Glutamatergic neuron (in vitro differentiated cells): ENCODE results near the gene CDCA5. TPM values are rescaled to one million over a fixed set of nuclear protein-coding genes. Genes with fewer than 3 reads are reported as not detected.

Experiments
- DNase-seq: peaks from one replicate; pipeline ENCODE4 v3.0.0; 2022
- H3K27ac Mint-ChIP-seq: one replicate; pipeline ENCODE4 v1.8.0; 2020; ENCODE audit warnings: mild to moderate bottlenecking, mixed read lengths, inconsistent platforms; ENCODE audit not compliant: unreplicated experiment
- H3K27me3 Mint-ChIP-seq: one replicate; pipeline ENCODE4 v1.8.0; 2020; ENCODE audit warnings: mild to moderate bottlenecking, moderate library complexity, mixed read lengths, inconsistent platforms; ENCODE audit not compliant: unreplicated experiment
- H3K36me3 Mint-ChIP-seq: one replicate; pipeline ENCODE4 v1.8.0; 2020; ENCODE audit warnings: mild to moderate bottlenecking, mixed read lengths, inconsistent platforms; ENCODE audit not compliant: unreplicated experiment
- H3K4me1 Mint-ChIP-seq: one replicate; pipeline ENCODE4 v1.8.0; 2020; ENCODE audit warnings: mild to moderate bottlenecking, low read depth, mixed read lengths, inconsistent platforms; ENCODE audit not compliant: unreplicated experiment
- H3K4me3 Mint-ChIP-seq: one replicate; pipeline ENCODE4 v1.8.0; 2020; ENCODE audit warnings: mild to moderate bottlenecking, mixed read lengths, inconsistent platforms; ENCODE audit not compliant: unreplicated experiment
- H3K9me3 Mint-ChIP-seq: one replicate; pipeline ENCODE4 v1.8.0; 2020; ENCODE audit warnings: mild to moderate bottlenecking, moderate library complexity, mixed read lengths, inconsistent platforms; ENCODE audit not compliant: unreplicated experiment
- total RNA-seq: library from RNA; stranded (reverse); fragmentation: NEBNext Ultra II Directional; extraction: Animal tissue kit (Norgen Biotek cat#: 25700); gene quantifications from one replicate; pipeline ENCODE4 v1.2.1, GENCODE V29; 2021; ENCODE audit not compliant: unreplicated experiment
- TF ChIP-seq, protein P1 (sequence below): fragments of 200-600 bp; sonication (generic); IDR thresholded peaks from one replicate; pipeline ENCODE4 v1.5.0; 2021; ENCODE audit not compliant: partially characterized antibody, unreplicated experiment

CDCA5 gene
- total RNA-seq, 1 donor from 2014 or later, result 7.7 TPM

DNA sequence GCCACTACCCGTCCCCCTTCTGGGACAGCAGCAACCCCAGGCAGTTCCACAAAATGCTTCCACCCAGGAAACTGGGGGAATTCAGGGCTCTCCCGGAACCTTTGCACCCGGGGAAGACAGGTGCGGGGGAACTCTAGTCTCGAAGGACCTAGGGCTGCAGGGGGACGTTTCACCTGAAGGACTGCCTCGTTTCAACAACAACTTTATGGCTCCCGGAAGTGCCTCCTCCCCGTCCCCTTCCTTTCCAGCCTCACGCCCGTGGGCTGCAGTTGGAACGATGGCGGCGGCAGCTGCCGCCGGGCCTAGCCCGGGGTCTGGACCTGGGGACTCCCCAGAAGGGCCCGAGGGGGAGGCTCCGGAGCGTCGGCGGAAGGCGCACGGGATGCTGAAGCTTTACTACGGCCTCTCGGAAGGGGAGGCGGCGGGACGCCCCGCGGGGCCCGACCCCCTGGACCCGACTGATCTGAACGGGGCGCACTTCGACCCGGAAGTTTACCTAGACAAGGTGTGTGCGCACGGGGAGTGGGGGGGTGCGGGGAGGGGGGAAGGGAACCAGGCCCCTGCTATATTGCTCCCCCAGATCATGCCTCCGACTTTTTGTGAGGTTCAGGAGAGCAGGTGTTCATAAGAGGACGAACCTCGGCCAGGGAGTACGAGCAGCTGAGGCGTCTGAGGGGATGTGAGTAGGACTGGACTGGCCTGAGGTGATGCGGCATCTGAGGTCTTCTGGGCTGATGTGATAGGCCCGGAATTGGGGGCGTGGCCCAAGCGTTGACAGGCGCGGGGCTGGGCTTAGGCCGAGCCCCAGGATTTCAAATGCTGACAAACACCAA is 12.3 kb upstream of the CDCA5 start, which contains the start of gene VPS51:
Gene VPS51, plus strand, starts transcription at position 241 of the 833 bp plus-strand sequence. Its CDS starts 37 bp downstream, at position 278.
- DNase-seq, result peak; percentile 90

DNA sequence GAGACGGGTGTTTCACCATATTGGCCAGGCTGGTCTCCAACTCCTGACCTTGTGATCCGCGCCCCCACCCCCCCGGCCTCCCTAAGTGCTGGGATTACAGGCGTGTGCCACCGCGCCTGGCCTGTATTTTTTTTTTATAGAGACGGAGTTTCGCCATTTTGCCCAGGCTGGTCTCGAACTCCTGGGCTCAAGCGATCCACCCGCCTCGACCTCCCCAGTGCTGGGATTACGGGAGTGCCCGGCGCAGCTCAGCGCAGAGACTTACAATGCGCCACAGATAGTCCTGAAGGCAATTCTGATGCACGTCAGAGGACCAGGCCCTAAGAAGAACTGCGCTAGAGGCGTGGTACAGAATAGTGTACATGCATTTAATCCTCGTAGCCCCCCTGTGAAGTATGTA is 11.6 kb upstream of the CDCA5 start:
- Mint-ChIP-seq H3K9me3 (peaks cover 11% of the 10 kb centered on the region), H3K27me3 (peaks cover 6% of the 10 kb centered on the region), H3K27ac (peak overlapping the region; percentile 91), H3K4me3 (peak overlapping the region; percentile 88), H3K36me3 (no peaks in the 10 kb centered on the region), H3K4me1 (peaks cover 4% of the 10 kb centered on the region)
- DNase-seq, result no peak
- TF ChIP-seq, protein P1, sequence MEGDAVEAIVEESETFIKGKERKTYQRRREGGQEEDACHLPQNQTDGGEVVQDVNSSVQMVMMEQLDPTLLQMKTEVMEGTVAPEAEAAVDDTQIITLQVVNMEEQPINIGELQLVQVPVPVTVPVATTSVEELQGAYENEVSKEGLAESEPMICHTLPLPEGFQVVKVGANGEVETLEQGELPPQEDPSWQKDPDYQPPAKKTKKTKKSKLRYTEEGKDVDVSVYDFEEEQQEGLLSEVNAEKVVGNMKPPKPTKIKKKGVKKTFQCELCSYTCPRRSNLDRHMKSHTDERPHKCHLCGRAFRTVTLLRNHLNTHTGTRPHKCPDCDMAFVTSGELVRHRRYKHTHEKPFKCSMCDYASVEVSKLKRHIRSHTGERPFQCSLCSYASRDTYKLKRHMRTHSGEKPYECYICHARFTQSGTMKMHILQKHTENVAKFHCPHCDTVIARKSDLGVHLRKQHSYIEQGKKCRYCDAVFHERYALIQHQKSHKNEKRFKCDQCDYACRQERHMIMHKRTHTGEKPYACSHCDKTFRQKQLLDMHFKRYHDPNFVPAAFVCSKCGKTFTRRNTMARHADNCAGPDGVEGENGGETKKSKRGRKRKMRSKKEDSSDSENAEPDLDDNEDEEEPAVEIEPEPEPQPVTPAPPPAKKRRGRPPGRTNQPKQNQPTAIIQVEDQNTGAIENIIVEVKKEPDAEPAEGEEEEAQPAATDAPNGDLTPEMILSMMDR, result no peak

More for the DNA sequence above, 12.3 kb upstream of the CDCA5 start, which contains the start of gene VPS51:
- H3K27me3 Mint-ChIP-seq, result peaks cover 6% of the 10 kb centered on the region
- TF ChIP-seq, protein P1, result no peak
- H3K4me1 Mint-ChIP-seq, result peaks cover 4% of the 10 kb centered on the region
- peak within 1 kb of the TSS; percentile 95 for H3K27ac Mint-ChIP-seq
- no peaks in the 10 kb centered on the region for H3K36me3 Mint-ChIP-seq
- H3K9me3 Mint-ChIP-seq, result peaks cover 11% of the 10 kb centered on the region
- H3K4me3 Mint-ChIP-seq, result peak within 1 kb of the TSS; percentile 92

DNA sequence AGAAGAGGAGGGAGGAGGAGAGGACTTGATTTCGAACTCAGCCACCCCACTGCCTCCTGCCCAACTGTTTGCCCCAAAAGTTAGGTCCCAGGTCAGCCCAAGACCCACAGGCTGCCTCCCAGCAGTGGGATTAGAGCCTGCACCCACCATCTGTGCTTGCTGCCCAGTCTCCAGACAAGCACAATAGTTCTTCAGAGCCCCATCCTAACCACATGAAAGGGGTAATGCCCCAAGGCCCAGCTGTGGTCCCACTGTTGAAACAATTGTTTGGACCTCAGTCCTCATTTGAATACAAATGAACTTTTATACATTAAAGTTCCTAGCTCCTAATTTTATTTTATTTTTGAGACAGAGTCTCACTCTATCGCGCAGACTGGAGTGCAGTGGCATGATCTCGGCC is 6.8 kb upstream of the CDCA5 start:
- peaks cover 4% of the 10 kb centered on the region for H3K27me3 Mint-ChIP-seq
- H3K4me1 Mint-ChIP-seq, result peaks cover 2% of the 10 kb centered on the region
- no peaks in the 10 kb centered on the region for H3K36me3 Mint-ChIP-seq
- peaks cover 5% of the 10 kb centered on the region for H3K9me3 Mint-ChIP-seq
- DNase-seq, result no peak
- H3K4me3 Mint-ChIP-seq, result no peak overlapping the region
- TF ChIP-seq, protein P1, result no peak
- no peak overlapping the region for H3K27ac Mint-ChIP-seq

DNA sequence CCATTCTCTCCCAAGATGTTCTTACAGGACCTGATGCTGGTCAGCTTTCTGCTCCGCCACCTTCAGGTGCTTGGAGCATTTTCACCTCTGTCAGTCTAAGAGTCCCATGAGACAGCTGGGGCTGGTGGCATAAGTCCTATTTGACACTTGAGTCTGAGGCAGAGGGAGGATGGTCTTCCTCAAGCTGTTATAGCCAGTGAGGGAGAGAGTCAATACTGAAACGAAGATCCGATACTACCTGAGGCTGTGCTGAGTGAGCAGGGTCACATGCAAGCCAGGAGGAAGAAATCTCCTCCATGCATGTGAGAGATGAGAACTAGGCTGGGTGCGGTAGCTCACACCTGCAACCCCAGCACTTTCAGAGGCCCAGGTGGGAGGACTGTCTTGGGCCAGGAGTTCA is 5.8 kb upstream of the CDCA5 start:
- peaks cover 2% of the 10 kb centered on the region for H3K9me3 Mint-ChIP-seq
- DNase-seq, result no peak

More for the DNA sequence above, 5.8 kb upstream of the CDCA5 start:
- H3K27me3 Mint-ChIP-seq, result peaks cover 3% of the 10 kb centered on the region
- H3K4me3 Mint-ChIP-seq, result no peak overlapping the region
- peaks cover 7% of the 10 kb centered on the region for H3K4me1 Mint-ChIP-seq
- no peak overlapping the region for H3K27ac Mint-ChIP-seq
- no peaks in the 10 kb centered on the region for H3K36me3 Mint-ChIP-seq
- TF ChIP-seq, protein P1, result no peak
